ENCODE data around the gene SLC13A1. TPM values are rescaled to one million over a fixed set of nuclear protein-coding genes. Genes with fewer than 3 reads are reported as not detected.
"Not testable (repeated sequence)": the region's sequence is repeated elsewhere in the genome, so short reads cannot be mapped to it uniquely, and the experiment has no call there.

SLC13A1 gene, protein sequence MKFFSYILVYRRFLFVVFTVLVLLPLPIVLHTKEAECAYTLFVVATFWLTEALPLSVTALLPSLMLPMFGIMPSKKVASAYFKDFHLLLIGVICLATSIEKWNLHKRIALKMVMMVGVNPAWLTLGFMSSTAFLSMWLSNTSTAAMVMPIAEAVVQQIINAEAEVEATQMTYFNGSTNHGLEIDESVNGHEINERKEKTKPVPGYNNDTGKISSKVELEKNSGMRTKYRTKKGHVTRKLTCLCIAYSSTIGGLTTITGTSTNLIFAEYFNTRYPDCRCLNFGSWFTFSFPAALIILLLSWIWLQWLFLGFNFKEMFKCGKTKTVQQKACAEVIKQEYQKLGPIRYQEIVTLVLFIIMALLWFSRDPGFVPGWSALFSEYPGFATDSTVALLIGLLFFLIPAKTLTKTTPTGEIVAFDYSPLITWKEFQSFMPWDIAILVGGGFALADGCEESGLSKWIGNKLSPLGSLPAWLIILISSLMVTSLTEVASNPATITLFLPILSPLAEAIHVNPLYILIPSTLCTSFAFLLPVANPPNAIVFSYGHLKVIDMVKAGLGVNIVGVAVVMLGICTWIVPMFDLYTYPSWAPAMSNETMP
- polyA plus RNA-seq (2012; ENCODE audit: missing spikeins), result not detected

DNA sequence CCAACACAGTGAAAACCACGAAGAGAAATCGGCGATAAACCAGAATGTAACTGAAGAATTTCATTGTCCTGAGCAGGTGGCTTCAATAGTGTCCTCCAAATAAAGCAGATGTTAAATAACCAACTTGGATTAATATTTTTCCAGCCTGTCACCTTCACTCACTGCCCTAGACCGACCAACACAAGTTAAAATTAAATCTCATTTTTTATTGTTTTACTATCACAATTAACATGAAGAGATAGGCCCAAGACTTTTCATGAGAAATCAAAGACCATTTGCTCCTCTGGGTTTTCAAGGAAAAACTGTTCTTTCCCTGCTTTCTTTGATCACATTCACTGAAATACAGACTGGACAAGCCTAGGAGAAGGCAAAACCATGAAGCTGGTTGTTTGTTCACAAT lies at the start of gene SLC13A1:
TSS of gene SLC13A1 (minus strand) at position 87 of the 400 bp plus-strand sequence. CDS start at position 64, 23 bp downstream.
- DNase-seq (ENCODE audit: insufficient read length), result no peak
- no peak for FAIRE-seq
- TF ChIP-seq POLR2AphosphoS5 (IDR thresholded peaks at IDR 0.05; ENCODE audit: low read depth, low read length) (no peak), TAF1 (IDR thresholded peaks at IDR 0.05; ENCODE audit: borderline replicate concordance, low read depth, low read length) (no peak), POLR2A (IDR thresholded peaks at IDR 0.05; ENCODE audit: low read depth, low read length) (no peak)

DNA sequence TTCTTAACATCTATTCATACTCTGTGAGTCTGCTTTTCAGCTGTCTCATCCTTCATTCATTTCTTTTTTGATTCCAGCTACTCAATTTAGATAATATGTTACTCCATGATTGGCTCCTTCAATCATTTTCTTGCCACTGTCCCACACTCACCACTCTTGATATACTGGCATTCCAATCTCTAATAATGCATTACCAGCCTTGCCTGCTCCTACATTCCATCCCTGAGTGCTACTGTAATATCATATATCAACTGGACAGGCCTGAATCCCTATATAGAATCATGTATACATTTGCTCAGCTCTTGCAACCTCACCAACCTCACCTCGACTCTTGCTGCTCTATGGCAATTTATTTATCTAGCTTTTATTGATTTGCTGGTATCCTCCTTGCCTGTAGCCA lies 45.0 kb upstream of the SLC13A1 start:
- DNase-seq (ENCODE audit: insufficient read length) (no peak), FAIRE-seq (no peak)
- TF ChIP-seq TAF1 (IDR thresholded peaks at IDR 0.05; ENCODE audit: borderline replicate concordance, low read depth, low read length) (no peak), POLR2AphosphoS5 (IDR thresholded peaks at IDR 0.05; ENCODE audit: low read depth, low read length) (no peak), POLR2A (IDR thresholded peaks at IDR 0.05; ENCODE audit: low read depth, low read length) (no peak)

DNA sequence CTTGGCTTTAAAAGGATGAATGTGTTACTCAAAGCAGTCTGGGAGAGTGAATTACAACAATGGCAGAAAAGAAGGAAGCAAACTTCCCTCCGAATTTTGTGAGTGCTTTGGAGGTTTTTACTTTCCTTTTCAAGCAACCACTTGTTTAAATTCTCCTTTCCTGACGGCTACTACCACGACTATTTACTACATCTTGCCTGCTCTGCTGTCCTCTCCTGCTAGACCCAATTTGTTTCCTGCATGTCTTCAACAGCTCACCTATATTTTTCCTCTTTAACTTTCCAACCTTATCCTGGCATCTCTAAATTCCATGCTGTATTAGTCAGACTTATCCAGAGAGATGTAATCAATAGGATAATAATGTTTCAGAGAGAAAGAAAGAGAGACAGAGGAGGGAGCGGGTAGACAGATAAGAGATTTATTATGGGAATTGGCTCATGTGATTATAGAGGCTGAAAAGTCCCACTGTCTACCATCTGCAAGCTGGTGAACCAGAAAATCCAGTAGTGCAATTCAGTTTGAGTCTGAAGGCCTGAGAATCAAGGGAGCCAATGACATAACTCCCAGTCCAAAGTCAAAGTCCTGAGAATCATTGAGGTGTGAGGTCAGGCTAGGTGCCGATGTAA lies 42.8 kb upstream of the SLC13A1 start:
- DNase-seq (ENCODE audit: insufficient read length) (no peak), FAIRE-seq (no peak)
- TF ChIP-seq POLR2A (IDR thresholded peaks at IDR 0.05; ENCODE audit: low read depth, low read length) (no peak), POLR2AphosphoS5 (IDR thresholded peaks at IDR 0.05; ENCODE audit: low read depth, low read length) (no peak), TAF1 (IDR thresholded peaks at IDR 0.05; ENCODE audit: borderline replicate concordance, low read depth, low read length) (no peak)

DNA sequence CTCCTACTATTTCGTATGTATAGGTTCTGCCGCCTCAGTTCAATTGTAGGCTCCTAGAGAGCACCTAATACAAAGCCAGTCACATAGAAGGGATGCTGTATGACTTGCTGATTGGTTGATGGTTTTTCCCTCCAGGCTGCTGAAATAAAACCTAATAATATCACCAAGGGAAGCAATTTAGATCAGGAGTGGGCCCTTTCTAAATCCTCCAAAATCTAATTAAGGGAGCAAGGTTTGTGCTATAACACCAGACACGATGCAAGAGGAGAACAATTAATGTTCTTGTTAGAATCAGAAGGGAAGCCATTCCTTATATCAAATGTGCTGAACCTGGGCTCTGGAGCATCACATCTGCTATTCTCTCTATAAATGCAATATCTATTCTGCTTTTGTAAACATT lies 42.0 kb upstream of the SLC13A1 start:
- FAIRE-seq (no peak), DNase-seq (ENCODE audit: insufficient read length) (no peak)
- no peak for TF ChIP-seq POLR2A (IDR thresholded peaks at IDR 0.05; ENCODE audit: low read depth, low read length)
- TF ChIP-seq POLR2AphosphoS5 (IDR thresholded peaks at IDR 0.05; ENCODE audit: low read depth, low read length), result no peak
- no peak for TF ChIP-seq TAF1 (IDR thresholded peaks at IDR 0.05; ENCODE audit: borderline replicate concordance, low read depth, low read length)

DNA sequence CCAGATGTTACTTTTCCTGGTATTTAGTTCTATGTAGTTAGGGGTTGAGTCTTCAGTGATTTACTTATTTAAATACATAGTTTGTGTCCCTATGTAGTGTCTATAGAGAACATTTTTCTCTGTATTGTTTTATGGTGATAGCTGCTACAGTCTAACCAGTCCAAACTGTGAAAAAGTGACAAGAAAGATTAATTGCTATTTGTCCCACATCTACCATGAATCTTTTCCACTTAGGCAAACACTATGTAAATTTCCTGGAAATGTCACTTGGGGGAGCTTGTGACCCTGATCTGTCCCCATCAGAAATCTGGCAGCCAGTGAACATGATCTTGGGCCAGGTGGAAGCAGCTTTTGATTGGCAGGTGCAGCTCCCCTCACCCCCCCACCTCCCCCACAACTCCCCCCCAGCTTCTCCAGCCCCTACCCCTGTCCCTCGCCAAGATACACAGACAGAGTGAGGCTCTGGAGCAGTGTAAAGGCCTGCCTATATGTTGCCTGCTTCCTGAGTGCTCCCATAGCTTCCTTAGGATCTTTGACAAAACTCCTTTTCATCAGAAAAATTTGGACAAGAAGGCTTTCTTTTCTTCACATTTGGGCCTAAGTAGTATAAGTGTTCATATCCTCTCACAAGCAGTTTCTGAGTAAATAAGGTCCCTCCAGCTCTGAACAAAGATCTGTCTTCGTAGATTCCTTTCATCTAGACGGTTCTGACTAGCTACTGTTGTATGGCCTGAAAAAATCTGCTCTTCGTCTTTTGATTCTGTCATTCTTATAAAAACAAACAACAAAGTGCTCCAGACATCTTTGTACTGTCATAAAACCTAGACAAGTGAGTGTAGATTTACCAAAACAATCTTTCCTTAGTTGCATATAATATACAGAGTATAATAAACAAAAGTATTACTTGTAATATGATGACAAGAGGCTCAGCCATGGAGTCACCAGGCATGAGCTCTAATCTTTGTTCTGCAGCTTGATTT lies 31.5 kb upstream of the SLC13A1 start:
- TF ChIP-seq TAF1 (IDR thresholded peaks at IDR 0.05; ENCODE audit: borderline replicate concordance, low read depth, low read length) (no peak), POLR2A (IDR thresholded peaks at IDR 0.05; ENCODE audit: low read depth, low read length) (no peak), POLR2AphosphoS5 (IDR thresholded peaks at IDR 0.05; ENCODE audit: low read depth, low read length) (no peak)
- FAIRE-seq (no peak), DNase-seq (ENCODE audit: insufficient read length) (no peak)

DNA sequence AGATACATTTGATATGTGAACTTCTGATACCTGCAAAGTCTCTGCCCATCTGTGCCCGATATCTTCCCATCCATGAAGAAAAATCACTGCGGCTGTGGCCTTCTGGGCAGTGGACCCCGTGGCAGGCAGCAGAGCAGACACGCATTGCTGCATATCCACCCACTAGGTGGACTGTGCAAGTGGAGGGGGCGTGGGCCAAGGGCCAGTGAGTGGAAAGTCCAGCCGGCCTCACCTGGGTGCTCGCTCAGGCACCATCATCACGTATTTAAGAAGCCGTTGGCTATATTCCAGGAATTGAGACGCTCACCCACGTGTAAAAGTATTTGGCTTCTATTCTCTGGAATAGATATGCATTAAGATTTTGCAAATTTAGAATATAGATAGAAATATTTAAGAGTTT lies 30.8 kb upstream of the SLC13A1 start:
- TF ChIP-seq TAF1 (IDR thresholded peaks at IDR 0.05; ENCODE audit: borderline replicate concordance, low read depth, low read length) (no peak), POLR2A (IDR thresholded peaks at IDR 0.05; ENCODE audit: low read depth, low read length) (no peak), POLR2AphosphoS5 (IDR thresholded peaks at IDR 0.05; ENCODE audit: low read depth, low read length) (no peak)
- FAIRE-seq, result no peak

DNA sequence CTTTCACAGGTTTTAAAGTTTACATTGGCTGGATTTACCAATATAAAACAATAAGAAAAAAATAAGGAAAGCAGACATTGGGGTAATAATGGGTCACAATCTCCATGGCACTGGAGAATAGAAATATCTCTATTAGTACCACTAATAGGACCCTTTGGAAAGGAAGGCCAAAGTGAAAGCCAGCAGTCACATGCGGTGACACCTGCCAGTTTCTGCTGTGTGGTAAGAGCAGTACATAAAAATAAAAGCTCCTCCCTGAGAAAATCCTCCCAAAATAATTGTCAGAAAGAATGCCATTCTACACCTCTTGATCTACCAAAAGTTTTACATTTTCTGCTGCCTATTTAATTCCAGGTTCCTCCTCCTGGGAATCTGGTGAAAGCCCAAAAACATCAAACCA lies 30.4 kb upstream of the SLC13A1 start:
- DNase-seq (ENCODE audit: insufficient read length), result no peak
- FAIRE-seq, result no peak
- TF ChIP-seq POLR2AphosphoS5 (IDR thresholded peaks at IDR 0.05; ENCODE audit: low read depth, low read length) (no peak), POLR2A (IDR thresholded peaks at IDR 0.05; ENCODE audit: low read depth, low read length) (no peak), TAF1 (IDR thresholded peaks at IDR 0.05; ENCODE audit: borderline replicate concordance, low read depth, low read length) (no peak)

More for the DNA sequence above, 30.8 kb upstream of the SLC13A1 start:
- DNase-seq (ENCODE audit: insufficient read length), result no peak

DNA sequence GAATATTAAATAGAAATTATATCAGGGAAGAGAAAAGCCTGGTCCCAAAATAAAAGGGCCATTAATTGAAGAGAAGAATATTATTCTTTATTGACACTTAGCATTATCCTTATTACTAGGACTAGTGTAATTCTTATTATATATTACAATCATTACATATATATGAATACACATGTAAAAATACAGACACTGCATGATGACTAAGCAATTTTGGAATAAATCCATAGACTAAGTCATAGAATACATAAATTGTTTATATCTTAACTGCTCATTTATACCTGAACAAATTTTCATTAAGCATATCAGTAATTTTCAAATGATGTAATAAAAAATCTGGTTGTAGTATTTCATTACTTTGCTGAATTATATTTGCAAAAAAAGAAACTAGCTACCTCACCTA lies 29.7 kb upstream of the SLC13A1 start:
- FAIRE-seq (no peak), DNase-seq (ENCODE audit: insufficient read length) (no peak)
- no peak for TF ChIP-seq POLR2AphosphoS5 (IDR thresholded peaks at IDR 0.05; ENCODE audit: low read depth, low read length)
- no peak for TF ChIP-seq TAF1 (IDR thresholded peaks at IDR 0.05; ENCODE audit: borderline replicate concordance, low read depth, low read length)
- no peak for TF ChIP-seq POLR2A (IDR thresholded peaks at IDR 0.05; ENCODE audit: low read depth, low read length)

DNA sequence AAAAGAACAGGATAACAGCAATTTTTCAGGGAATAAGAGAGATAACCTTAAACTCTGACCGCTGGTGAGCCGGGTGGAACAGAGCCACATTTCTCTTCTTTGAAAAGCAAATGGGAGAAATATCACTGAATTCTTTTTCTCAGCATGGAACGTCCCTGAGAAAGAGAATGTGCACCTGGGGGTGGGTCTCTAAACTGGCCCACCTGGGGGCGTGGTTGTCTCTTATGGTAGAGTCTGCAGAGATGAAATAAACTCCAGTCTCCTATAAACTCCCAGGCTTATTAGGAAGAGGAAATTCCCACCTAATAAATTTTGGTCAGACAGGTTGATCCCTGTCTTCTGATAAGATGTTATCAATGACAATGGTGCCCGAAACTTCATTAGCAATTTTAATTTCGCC lies 27.9 kb upstream of the SLC13A1 start:
- not testable (repeated sequence) for FAIRE-seq; DNase-seq (ENCODE audit: insufficient read length)

DNA sequence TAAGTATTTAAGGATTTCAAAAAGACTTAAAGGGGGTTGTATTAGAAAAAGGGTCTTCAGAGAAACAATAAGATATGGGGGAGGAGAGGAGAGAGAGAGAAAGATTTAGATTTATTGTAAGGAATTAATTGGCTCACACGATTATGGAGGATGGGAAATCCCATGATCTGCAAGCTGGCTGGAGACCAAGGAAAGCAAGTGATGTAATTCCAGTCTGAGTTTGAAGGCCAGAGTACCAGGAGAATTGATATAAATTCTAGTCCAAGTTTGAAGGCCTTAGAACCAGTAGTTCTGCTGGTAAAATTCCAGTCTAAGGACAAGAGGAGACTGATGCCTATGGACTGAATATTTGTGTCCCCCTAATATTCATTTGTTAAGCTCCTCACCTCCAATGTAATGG lies 20.6 kb upstream of the SLC13A1 start:
- FAIRE-seq, result no peak
- DNase-seq (ENCODE audit: insufficient read length), result no peak
- TF ChIP-seq TAF1 (IDR thresholded peaks at IDR 0.05; ENCODE audit: borderline replicate concordance, low read depth, low read length) (no peak), POLR2A (IDR thresholded peaks at IDR 0.05; ENCODE audit: low read depth, low read length) (no peak), POLR2AphosphoS5 (IDR thresholded peaks at IDR 0.05; ENCODE audit: low read depth, low read length) (no peak)

DNA sequence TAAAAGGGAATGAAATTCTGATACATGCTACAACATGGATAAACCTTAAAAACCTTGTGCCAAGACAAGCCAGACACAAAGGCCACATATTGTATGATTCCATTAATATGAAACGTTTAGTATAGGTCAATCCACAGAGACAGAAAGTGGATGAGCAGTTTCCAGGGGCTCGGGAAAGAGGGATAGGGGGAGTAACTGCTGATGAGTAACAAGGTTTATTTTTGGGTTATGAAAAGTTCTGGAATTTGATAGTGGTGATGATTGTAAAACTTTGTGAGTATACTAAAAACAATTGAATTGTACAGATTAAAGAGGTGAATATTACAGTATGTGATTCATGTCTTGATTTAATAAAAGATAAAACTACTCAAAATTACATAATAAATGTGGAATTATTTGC lies 19.1 kb upstream of the SLC13A1 start:
- DNase-seq (ENCODE audit: insufficient read length), result no peak
- FAIRE-seq, result no peak
- no peak for TF ChIP-seq POLR2A (IDR thresholded peaks at IDR 0.05; ENCODE audit: low read depth, low read length)
- TF ChIP-seq POLR2AphosphoS5 (IDR thresholded peaks at IDR 0.05; ENCODE audit: low read depth, low read length), result no peak
- no peak for TF ChIP-seq TAF1 (IDR thresholded peaks at IDR 0.05; ENCODE audit: borderline replicate concordance, low read depth, low read length)
